GM21529 (cell line): ENCODE measurements around the gene FGGY.
"Not testable (repeated sequence)": the region's sequence is repeated elsewhere in the genome, so short reads cannot be mapped to it uniquely, and the experiment has no call there.

Experiments used
- ATAC-seq: cut with Tn5 transposase; IDR thresholded peaks from one replicate; pipeline ENCODE4 v1.9.1; 2021; ENCODE audit not compliant: unreplicated experiment

Gene FGGY, protein sequence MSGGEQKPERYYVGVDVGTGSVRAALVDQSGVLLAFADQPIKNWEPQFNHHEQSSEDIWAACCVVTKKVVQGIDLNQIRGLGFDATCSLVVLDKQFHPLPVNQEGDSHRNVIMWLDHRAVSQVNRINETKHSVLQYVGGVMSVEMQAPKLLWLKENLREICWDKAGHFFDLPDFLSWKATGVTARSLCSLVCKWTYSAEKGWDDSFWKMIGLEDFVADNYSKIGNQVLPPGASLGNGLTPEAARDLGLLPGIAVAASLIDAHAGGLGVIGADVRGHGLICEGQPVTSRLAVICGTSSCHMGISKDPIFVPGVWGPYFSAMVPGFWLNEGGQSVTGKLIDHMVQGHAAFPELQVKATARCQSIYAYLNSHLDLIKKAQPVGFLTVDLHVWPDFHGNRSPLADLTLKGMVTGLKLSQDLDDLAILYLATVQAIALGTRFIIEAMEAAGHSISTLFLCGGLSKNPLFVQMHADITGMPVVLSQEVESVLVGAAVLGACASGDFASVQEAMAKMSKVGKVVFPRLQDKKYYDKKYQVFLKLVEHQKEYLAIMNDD

DNA sequence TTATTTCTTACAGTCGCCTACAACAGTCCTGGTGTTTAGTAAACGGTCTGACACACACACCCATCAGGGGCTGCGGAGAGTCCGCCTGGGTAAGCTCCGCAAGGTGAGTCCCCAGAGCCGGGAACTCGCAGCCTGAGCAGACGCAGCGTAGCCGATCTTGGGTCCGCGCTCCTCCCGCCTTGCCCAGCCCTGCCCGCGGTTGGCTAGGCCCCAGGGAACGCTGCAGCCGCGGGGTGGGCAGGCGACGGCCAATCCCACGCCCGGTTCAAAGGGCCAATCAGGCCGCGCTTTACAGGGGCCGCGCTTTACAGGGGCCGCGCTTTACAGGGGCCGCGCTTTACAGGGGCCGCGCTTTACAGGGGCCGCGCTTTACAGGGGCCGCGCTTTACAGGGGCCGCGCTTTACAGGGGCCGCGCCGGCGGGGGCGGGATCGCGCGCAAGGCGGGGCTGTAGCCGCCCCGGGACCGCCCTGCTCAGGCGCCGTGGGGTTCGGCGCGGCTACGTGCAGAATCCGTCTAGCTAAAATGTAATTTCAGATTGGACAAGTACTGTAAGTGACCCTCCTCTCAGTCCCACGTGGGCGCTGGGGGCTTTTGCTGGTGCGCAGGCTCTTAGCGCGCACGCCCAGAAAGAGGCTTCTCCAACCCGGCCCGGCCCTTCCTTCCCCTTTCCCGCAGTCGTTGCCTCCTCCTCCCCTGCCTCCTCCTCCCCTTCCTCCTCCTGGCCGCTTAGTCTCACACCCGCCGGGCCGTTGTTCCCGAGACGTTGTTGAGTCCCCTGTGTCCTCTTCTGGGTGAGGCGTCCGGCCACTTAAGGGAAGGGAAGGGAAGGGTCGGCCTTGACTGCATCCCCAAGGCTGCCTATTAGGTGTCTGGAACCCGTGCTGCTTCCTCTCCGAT lies at the start of gene FGGY:
Gene FGGY, plus strand, starts transcription at position 737 of the 899 bp plus-strand sequence. CDS start 24,456 bp downstream, outside the sequence.
- ATAC-seq = peak; percentile 92

DNA sequence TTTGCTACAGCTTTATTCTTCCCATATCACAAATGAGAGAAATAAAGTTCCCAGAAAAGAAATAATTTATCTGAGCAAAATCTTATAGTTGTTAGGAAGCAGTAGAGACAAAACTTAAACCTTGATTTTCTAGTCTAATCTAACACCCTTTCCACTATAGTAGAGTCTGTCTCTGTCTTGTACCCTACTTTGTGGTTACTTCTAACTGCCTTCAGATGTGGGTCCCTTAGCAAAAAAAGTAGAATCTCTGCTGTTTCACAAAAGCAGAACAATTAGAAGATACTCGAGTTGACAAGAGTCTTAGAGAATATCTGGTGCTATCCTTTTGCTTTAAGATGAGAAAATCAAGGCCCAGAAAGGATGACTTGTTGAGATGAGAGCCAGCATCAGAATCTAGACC lies 48.1 kb upstream of the FGGY start:
- ATAC-seq = no peak

DNA sequence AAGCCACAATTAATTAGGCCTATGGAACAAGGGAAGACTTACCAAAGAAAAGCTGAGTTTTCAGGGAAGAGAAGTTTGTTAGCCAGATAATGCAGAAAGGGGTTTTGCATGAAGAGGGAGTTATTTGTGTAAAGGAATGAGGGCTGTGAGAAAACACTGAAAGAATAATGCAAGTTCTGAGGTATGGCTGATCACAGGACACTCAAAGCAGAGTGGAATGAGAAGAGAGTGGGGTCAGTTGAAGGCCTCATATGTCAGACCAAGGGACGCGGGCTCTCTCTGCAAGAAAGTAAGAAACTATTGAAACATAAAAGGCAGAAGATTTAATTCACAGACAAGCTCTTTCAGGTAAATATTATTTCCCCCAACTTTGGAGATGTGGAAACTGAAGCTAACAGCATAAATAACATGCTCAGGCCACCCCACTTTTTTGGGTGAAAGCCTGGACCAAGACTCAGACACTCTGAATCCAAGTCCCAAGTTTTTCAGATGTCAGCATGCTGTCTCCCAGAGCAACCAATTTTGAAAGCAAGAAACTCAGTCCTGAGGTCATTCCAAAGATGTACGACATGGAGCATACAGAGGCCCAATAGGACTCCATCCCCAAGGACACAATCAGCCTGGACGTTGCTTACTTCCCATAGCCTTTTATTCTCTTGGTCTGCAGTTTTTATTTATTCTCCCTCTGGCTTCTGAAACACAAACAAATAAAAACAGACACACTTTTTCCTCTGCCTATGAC lies 47.3 kb upstream of the FGGY start:
- no peak for ATAC-seq

DNA sequence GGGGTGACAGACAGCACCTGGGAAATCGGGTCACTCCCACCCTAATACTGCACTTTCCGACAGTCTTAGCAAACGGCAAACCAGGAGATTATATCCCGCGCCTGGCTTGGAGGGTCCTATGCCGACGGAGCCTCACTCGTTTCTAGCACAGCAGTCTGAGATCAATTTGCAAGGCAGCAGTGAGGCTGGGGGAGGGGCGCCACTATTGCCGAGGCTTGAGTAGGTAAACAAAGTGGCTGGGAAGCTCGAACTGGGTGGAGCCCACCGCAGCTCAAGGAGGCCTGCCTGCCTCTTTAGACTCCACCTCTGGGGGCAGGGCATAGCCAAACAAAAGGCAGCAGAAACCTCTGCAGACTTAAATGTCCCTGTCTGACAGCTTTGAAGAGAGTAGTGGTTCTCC lies 45.8 kb upstream of the FGGY start:
- not testable (repeated sequence) for ATAC-seq

GRCh38 chr1:59256429-59256828 lies 40.5 kb upstream of the FGGY start:
- ATAC-seq = not testable (repeated sequence)

DNA sequence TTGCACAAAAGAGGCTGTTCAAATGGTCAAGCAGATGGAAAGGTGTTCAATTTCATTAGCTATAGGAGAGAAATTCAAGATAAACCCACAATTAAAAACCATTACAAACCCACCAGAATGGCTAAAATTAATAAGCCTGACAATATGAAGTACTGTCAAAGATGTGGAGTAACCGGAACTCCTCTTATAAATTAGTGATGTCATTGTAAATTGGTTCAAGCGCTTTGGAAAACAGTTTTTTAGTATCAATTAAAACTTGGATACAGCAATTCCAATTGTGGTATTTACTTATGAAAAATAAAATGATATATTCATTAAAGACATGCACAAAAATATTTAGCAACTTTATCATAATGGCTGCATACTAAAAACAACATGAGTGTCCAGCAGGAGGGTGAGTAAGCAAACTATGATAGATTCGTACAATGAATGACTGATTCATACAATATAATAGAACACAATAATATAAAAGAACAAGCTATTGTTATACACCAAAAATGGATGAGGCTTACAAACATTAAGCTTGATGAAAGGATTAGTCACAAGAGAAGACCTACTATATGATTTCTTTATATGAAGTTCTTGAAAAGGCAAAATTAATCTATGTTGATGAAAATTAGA lies 38.4 kb upstream of the FGGY start:
- ATAC-seq = no peak

DNA sequence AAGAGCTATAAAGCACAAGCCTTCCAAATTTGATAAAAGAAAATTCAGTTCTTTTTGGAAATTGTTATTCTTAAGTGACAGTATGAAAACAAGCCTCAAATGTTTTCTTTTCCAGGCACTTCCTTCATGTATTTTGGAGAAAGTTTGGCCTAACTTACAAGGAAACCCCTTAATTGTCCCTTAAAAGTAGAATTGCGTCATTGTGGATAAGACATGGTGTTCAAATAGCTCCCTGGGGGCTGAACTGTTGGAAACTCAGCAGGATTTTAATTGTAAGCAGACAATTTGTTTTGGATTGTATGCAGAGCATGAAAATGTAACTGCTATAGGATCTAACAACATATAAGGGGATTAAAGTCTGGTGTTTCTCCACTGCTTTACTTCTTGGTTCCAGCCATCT lies 35.4 kb upstream of the FGGY start:
- ATAC-seq = no peak

DNA sequence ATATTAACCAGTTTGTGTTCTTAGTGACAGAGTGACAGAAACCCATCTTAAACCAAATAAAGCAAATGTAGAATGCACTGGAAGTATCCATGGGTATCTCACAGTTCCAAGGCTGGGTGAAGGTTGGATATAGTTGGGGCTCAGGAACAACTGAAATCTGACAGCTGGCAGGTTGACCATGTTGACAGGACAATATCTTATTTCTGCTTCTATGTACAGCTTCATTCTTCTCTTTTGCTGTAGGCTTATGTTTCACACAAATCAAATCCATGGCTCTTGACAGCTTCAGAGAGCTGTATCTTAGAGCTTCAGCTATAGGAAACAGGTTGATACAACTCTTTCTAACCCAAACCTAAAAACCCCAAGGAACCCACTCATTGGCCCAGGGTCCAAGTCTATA lies 34.3 kb upstream of the FGGY start:
- ATAC-seq = no peak

GRCh38 chr1:59263111-59263510 lies 33.8 kb upstream of the FGGY start:
- ATAC-seq = no peak

DNA sequence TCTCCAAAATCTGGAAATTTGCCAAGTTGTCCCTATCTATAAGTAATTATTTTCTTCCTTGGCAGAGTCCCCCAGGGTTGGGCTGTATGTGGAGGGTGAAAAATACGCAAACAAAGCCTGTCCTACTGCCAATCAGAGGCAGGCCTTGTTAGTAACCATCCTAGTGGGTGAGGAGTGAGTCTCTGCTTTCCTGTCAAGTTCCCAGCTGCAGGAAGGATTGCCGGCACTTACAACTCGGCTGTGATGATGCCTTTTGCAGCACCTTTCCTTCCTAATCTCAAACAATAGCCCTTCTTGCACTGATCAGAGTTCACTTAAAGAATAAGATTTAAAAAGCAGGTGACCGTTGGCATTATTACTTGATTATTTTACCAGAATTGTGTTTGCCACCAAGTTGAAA lies 31.3 kb upstream of the FGGY start:
- no peak for ATAC-seq

DNA sequence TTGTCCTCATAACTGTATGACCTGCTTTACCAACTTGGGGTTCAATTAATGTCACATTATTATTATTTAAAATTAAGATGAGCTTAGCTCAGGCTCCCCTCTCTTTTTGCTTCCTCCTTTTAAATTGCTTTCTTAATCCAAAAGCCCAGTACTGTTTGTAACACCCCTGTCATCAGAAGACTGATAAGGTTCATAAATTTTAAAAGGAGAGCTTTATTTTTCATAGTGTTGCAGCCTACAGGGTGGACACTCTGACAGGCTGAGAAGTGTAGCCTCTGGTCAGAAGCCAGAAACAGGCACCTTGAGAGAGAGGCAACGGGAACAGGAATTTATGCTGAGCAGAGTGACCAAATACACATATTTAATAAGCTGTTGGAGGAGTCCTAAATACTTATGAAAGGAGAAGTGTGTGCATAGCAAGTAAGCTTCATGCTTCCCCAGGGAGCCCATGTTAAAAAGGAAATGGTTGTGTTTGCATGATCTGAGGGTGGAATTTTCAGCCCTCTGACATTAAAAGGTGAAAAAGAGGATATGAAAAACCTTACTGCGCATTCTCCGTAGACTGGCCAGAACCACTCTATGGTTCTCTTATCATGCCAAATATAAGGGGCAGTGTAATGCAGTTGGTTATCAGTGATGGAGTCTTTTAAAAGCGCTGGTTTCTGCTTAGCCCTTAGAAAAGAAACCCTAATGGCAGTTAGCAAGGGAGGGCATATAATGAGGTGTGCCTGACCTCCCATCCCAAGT lies 30.5 kb upstream of the FGGY start:
- ATAC-seq = peak; percentile 87

DNA sequence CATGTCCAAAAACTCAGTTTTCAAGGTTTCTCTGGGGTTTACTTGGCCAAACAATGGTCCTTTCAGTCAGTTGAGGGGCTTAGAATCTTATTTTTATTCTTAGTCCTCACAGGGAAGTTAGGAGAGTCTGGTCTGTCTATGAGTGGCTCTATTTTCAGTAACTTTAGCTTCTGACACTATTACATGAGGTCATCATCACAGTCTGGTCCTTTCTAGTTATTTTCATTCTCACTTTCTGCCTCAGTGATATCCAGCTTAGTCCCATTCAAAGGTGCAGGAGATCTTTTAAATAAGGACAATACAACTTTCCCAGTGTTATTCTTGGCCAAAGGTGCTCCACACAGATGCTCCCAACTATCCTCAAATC lies 30.0 kb upstream of the FGGY start:
- peak; percentile 71 for ATAC-seq

DNA sequence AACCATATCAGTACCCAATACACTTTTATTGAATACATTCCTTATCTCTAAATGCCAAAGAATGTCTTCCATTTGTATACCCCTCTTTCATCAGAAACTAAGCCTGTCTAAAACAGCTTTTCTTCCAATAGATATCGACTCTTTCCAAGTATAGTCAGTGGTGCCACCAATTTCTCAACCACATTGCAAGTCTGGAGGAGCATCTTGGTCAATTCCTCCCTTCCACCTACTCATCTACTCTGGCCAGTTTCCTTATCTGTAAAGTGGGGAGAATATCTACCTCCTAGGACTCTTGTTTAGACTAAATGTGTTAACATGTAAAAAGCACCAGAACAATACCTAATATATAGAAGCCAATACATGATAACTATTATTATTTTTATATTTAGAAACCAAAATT lies 28.5 kb upstream of the FGGY start:
- no peak for ATAC-seq

GRCh38 chr1:59271561-59272260 lies 25.2 kb upstream of the FGGY start:
- ATAC-seq = no peak

GRCh38 chr1:59272507-59272906 lies 24.4 kb upstream of the FGGY start:
- peak; percentile 78 for ATAC-seq

GRCh38 chr1:59276439-59276851 lies 20.4 kb upstream of the FGGY start:
- ATAC-seq = no peak

DNA sequence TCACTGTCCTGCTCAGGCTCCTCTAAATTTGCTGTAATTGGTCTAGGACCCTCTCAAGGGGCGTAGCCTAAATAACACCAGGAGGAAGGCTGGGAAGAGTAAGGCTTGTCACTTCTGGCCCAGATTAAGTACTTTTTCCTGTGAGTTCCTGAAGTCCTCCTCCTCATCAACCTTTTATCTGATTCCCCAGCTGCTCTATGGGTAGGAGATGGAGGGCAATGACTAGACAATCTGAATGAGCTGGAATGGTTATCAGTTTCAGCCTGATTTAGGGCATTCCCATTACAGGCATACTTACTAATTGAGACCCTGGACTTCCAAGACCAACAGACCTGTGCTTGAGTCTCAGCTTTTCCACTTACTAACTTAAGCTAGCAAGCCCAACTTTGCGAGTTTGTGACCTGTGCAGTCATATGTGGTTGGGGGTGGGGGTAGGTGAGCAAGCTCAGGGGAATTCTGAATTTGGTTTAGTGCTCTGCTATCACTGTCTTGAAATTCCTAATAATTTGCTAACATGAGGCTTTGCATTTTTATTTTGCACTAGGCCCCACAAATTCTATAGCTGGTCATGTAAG lies 18.0 kb upstream of the FGGY start:
- ATAC-seq = no peak

DNA sequence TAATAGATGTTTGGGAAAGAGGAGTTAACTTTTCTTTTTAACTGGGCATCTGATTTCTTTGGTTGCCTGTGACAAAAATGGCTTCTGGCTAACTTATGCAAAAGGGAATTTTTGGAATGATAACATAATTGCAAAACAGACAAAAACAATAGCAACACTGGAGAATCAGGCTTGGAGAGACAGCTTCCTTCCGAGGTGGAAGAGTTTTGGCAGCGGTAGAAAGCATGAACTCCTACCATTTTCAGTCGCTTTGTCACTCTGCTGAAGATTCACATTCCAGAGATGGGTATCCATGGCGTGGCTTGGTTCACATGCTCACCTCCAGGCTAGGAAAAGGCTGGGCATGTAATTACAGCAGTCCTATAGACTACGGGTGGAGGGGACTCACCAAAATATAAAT lies 17.2 kb upstream of the FGGY start:
- ATAC-seq = no peak

DNA sequence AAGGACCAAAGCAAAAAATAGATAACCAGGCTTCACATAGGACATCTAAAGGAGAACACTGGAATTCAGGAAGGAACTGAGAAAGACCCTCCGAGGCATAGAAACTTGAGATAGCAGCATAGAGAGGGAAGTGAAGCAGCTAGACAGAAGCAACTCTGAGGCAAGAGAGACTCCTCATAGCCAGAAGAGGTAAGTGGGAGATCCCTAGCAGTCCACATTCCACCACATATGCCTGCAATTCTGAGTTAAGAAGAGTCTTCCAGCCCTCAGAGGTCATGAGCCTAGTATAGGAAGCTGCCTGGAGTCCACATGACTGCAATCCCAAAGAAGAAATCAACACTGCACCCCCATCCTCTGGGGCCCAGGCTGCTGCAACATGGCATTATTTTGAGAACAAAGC lies 13.9 kb upstream of the FGGY start:
- no peak for ATAC-seq
